Activated naive CD8-positive, alpha-beta T cell treated with anti-CD3 and anti-CD28 coated beads, Interleukin-2, amount 50 U/mL, for 16 hours (primary cell): ENCODE data around the gene LARP1B.
A peak's percentile ranks its signal among the peaks of the same experiment; 100 is the strongest.
"Not testable (repeated sequence)": the region's sequence is repeated elsewhere in the genome, so short reads cannot be mapped to it uniquely, and the experiment has no call there.

Experiments
- DNase-seq: peaks from one replicate; pipeline ENCODE4 v3.0.0-alpha.2; 2020; ENCODE audit warnings: low read depth, low spot score

LARP1B gene

DNA sequence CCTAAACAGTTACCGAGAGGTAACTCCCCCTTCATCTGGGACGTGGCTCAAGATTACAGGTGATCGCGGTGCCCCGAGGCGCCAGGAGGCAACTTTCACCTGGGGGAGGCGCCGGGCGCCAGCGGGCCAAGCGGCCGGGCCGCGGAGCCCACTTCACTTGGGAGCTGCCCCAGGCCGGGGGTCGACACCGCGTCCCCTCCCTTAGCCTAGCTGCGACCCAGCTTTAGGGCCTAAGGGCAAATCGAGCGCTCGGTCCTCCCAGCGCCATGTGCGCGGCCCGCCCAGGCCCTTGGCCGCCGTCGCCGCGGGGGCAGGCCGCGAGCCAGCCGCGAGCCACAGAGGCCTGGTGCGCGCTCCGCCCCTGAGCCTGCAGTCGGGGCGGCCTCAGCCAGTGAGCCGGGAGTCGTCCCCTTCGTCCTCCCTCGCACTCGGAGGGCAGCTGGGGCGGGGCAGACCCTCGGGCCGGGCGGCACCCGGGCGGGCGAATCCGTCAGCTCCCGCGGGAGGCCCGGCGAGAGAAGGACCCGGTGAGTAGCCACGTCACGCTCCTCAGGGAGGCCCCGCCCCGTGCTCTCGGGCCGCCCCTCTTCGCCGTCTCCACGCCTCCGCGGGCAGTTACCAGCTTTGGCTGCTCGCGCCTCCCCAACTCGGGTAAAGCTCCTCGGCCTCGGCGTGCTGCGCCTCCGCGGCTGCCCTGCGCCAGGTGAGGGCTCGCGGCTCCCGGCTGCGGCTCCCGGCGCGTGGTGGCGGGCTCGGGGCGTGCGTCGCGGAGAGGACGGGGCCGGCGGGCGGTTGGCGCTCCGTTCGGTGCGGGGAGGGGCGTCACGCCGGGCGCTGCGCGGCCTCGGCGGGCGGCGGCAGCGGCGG is at the start of gene LARP1B:
TSS of gene LARP1B (plus strand) at position 614 of the 867 bp plus-strand sequence. CDS start 13,640 bp downstream, outside the sequence.
- peak; percentile 90 for DNase-seq

DNA sequence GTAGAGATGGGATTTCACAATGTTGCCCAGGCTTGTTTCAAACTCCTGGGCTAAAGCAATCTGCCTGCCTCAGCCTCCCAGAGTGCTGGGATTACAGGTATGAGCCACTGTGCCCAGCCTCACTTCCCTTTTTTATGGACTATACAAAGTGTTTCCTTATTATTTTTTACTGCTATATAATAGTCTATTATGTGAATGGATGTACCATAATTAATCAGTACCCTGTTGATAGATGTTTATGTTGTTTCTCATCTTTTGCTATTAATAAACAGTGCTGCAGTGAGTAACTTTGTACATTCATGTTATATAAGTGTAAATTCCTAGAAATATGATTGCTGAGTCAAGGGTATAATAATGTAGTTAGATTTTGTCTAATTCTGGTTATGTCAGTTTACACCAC is 35.8 kb upstream of the LARP1B start:
- no peak for DNase-seq

DNA sequence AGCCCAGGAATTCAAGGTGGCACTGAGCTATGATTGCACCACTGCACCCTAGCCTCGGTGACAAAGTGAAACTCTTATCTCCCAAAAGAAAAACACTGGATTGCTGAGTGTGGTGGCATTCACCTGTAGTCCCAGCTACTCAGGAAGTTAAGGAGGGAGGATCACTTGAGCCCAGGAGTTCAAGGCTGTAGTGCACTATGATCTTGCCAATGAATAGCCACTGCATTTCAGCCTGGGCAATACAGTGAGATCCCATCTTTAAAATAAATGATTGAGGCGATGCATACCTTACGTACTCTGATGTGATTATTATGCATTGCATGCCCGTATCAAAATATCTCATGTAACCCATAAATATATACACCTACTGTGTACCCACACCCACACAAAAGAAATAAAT is 31.2 kb upstream of the LARP1B start:
- no peak for DNase-seq

DNA sequence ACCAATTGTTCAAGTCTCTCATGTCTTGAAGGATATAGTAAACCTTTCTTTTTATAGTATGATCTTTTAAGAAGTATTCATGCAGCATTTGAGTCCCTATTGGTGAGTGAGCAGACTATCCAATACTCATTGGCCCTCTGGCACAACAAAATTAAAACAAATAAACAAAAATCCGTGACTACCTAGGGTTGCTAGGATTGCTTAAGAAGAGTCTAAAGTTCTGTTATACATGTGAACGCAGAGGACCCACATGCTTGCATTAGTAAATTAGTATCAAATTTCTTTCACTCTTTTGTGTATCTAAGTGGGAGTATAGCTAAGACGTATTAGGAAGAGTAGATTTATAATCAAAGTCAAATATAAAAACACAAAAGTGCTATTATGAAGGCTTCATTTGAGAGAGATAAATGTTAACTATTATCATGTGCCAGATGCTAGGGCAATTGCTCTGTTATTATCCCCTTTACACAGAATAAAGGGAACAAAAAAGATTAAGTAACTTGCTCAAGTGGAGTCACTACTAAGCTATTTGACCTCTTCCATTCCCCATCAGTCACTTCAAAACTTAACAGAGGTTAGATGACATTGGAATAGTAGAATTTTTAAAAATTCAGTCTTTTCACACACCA is 29.2 kb upstream of the LARP1B start:
- no peak for DNase-seq

DNA sequence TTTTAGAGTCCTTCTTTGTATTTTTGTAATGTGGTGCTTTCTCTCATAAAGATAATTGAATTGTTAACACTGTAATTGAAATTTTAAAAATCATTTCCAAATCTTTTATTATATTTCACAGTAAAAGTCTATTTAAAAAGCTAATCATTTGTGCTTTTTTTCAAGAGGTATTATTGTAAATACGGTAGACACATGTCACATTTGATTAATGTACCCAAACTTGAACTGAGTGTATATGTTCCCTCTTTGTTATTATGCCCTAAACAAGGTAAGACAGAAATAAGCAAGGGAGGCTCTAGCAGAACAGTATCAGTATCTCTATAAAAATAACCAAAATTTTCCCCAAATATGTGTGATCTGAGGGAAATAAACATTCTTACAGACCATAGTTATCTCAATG is 21.5 kb upstream of the LARP1B start:
- no peak for DNase-seq

DNA sequence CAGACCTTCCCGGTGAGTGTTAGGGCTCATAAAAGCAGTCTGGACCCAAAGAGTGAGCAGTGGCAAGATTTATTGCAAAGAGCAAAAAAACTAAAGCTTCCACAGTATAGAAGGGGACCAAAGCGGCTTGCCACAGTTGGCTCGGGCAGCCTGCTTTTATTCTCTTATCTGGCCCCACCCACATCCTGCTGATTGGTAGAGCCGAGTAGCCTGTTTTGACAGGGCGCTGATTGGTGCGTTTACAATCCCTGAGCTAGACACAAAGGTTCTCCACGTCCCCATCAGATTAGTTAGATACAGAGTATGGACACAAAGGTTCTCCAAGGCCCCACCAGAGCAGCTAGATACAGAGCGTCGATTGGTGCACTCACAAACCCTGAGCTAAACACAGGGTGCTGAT is 14.1 kb upstream of the LARP1B start:
- not testable (repeated sequence) for DNase-seq

DNA sequence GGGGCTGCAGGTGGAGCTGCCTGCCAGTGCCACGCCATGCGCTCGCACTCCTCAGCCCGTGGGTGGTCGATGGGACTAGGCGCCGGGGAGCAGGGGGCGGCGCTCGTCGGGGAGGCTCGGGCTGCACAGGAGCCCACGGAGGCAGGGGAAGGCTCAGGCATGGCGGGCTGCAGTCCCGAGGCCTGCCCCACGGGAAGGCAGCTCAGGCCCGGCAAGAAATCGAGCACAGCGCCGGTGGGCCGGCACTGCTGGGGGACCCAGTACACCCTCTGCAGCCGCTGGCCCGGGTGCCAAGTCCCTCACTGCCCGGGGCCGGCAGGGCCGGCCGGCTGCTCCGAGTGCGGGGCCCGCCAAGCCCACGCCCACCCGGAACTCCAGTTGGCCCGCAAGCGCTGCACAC is 13.6 kb upstream of the LARP1B start:
- not testable (repeated sequence) for DNase-seq

DNA sequence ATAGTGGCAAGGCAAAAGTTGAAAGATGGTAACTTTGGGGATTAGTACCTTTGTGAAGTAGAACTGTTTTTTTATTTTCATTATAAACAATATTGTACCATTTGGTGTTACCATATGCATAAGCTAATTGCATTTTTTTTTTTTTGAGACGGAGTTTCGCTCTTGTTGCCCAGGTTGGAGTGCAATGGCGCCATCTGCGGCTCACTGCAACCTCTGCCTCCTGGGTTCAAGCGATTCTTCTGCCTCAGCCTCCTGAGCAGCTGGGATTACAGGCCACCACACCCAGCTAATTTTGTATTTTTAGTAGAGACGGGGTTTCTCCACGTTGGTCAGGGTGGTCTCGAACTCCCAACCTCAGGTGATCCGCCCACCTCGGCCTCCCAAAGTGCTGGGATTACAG is 9.9 kb upstream of the LARP1B start:
- DNase-seq, result not testable (repeated sequence)

DNA sequence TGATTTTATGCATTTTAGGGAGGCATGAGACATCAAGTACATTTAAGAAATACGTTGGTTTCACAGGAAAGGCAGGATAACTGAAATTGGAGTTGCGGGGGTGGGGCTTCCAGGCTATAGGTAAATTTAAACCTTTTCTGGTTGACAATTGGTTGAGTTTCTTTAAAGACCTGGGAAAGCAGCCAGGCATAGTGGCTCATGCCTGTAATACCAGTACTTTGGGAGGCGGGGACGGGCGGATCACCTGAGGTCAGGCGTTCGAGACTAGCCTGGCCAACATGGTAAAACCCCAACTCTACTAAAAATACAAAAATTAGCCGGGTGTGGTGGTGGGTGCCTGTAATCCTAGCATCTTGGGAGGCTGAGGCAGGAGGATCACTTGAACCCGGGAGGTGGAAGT is 6.2 kb upstream of the LARP1B start:
- DNase-seq, result not testable (repeated sequence)

DNA sequence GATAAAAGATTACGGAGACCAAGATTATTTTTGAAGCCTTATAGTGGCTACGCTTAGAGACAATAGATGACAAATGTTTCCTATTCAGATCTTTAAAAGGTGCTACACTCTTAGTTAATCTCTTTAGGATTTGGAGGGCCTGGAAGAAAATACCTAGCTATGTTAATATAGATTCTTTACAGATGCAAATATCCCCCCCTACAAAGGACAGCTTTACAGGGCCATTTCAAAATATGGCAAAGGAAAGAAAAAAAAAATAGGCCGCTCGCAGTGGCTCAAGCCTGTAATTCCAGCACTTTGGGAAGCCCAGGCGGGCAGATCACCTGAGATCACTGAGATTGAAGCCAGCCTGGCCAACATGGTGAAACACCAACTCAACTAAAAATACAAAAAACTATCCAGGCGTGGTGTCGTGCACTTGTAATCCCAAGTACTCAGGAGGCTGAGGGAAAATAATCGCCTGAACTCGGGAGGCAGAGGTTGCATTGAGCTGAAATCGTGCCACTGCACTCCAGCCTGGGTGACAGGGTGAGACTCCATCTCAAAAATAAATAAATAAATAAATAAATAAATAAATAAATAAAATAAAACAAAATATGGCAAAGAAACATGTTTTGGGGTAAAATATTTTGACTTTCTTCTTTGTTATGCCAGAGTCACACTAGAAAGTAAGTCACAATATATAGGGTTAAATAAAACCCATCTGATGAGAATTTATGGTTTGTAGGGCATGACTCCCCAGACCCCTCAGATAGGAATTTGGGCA is 5.5 kb upstream of the LARP1B start:
- DNase-seq, result not testable (repeated sequence)

DNA sequence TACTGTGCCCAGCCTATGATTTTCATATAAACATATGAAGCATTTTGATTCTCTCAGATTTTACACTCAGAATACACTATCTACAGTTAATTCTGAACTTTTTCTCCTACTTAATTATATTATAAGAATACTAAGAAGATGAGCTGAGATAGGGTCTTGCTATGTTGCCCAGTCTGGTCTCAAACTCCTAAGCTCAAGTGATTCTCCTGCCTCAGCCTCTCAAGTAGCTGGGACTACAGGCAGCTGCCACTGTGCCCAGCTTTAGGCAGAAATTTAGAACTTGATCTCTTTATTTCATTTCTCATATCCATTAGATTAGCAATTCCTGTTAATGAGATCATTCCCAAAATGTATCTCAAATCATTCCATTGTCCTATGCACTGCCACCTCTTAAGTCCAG is 4.7 kb upstream of the LARP1B start:
- DNase-seq, result no peak

DNA sequence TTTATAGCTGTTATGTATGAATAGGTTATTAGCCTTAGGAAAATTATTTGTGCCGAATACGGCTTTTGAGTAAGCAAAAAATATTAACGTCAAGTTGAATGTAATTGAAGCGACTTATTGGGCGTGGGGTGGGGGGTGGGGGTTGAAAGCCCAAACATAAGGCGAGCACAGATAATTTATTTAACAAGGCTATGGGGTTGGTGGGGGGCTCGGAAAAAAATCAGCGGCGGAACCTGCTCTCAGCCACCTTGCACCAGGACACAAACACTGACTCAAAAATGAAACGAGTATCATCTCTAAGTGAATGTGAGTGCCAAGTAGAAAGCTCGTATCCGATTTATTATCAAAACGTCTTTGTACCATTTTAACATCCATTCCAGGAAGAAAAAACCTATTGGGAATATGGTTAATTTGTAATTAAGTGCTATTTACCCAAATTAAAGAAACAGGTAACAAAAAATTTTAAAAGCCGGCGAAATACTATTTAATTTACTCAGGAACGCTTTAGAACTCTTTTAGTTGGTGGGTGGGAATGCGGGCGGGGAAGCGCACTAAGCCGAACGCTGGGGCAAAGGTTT is 902 bp upstream of the LARP1B start:
- DNase-seq, result no peak

DNA sequence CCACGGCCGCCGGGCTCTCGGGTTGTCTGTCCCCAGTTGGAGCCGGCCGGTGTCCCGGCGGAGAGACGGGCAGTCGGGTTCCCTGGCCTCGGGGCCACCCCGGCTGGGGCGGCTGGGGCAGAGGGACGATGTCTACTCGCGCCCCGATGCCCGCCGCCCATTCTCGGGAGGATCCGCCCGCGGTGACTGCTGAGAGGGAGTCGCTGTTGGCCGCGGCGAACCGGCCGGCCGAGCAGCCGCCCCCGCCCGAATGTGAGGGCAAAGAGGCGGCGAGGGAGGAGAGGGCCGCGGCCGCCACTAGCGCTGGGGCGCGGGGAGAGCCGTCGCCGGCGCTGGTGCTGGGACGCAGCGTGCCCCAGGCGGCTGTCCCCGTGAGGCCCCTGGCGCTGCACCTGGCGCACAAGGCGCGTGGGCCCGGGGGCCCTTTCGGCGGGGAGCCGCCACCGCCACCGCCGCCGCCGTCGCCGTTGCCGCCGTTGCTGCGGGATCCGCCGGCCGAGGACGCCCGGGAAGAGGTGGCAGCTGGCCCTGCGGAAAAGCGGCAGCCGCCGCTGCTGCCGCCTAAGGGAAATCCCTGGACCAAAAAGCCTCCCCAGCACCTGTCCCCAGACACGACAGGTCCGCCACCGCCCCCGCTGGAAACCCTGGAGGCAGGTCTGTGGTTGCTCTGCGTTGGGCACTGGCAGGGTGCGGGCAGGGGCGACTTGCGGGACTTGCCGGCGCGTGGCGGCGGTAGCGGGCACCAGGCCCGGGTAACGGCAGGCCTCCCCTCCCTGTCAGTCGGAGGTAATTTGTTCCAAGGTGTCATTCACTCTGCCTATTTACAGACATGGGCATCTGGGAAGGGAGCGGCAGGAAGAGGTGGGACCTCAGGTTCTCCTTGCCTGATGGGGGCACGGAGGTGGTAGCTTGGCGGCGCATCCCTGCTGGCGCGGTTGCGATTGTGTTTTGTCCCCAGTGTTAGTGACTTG is 739 bp downstream of the LARP1B start:
- DNase-seq, result peak; percentile 35

DNA sequence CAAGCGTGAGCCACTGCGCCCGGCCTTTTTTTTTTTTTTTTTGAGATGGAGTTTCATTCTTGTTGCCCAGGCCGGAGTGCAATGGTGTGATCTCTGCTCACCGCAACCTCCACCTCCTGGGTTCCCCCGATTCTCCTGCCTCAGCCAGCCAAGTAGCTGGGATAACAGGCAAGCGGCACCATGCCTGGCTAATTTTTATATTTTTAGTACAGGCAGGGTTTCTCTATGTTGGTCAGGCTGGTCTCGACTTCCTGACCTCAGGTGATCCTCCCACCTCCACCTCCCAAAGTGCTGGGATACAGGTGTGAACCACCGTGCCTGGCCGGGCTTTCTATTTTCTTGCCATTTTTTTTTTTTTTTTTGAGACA is 5.3 kb downstream of the LARP1B start:
- not testable (repeated sequence) for DNase-seq

DNA sequence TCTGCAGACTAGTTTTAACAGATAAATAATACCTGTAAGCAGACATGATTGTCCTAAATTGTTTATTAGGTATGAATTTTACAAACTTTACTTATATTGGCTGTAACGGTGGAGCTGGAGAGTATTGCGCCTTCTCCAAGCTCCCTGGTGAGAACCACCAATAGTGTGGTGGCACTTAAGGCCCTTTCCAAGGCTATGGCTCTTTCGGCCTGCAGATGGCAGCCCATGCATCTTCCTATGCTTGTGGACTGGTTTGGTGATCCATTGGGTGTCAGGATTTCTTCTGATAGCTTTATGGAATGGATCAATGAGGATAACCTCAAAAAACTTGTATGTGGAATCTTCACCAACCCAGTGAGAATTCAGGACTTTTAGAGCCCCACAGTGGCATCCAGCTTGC is 7.8 kb downstream of the LARP1B start:
- DNase-seq, result no peak

DNA sequence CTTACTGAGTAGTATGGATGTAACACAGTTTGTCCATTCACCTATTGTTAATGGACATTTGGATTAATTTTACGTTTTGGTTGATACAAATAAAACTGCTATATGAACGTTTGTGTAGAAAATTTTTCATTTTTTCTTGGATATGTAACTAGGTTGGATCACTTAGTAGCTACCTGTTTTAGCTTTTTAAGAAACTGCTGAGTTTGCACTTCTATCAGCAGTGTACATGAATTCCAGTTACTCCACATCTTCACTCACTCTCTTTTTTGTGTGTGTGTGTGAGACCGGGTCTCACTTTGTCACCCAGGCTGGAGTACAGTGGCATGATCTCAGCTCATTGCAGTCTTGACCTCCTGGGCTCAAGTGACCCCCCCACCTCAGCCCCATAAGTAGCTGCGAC is 15.4 kb downstream of the LARP1B start:
- DNase-seq, result no peak

DNA sequence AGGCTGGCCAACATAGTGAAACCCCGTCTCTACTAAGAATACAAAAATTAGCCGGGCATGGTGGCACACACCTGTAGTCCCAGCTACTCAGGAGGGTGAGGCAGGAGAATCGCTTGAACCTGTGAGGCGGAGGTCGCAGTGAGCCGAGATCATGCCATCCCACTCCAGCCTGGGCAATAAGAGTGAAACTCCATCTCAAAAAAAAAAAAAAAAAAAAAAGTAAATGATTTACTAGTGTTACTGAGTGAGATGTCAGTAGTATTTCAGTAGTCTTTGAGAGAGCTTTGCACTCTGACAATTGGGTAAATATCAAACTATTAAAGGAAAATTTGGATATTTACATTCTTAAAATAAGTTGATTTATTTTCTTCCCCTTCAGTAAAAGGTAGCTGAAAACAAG is 34.2 kb downstream of the LARP1B start:
- not testable (repeated sequence) for DNase-seq

DNA sequence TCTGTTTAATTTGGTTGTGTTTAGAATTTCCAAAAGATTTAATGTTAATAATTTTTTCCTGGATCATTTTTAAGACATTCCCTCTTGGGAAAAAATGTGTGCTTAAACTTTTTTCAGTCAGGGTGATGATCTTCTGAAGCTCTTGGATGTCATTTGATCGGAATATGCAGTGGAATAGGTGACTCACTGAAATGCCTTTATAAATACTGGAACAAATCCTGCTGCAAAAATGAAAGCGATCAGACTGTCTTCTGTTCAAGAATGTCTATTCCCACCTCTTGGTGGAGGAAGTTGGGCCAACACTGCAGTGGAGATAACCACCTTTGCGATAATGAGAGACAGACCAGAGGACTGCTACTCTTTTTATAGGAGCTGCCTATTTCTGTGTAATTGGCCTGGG is 46.7 kb downstream of the LARP1B start:
- DNase-seq, result no peak

DNA sequence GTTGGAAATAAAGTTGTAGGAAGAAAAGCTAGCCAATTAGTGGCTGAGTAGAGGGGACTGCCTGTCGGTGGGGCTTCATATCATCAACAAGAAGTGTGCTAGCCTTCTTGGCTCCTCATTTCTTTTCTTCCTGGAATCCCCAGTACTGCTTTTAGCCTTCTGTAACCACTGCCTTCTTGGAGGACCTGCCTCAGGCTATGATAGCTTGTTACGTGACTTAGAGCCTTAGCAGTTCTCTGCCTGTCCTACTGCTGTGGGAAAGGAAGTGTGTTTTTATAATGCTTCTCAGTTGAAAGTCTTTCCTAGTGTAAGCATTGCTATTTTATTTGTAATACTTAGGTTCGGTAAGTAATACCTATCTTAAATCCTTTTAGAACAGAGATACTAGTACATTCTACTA is 61.9 kb downstream of the LARP1B start:
- DNase-seq, result no peak

DNA sequence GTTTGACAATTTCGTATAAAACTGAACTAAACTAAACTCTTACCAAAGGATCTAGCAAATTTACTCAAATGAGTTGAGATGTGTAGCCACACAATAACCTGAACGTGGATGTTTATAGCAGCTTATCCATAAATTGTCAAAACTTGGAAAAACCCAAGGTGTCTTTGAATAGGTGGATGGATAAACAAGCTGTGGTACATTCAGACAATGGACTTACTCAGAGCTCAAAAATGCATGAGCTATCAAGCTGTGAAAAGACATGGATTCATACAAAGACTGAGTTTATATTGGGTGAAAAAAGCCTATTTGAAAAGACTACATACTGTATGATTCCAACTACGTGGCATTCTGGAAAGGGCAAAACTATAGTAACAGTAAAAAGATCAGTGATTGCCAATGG is 69.5 kb downstream of the LARP1B start:
- no peak for DNase-seq

DNA sequence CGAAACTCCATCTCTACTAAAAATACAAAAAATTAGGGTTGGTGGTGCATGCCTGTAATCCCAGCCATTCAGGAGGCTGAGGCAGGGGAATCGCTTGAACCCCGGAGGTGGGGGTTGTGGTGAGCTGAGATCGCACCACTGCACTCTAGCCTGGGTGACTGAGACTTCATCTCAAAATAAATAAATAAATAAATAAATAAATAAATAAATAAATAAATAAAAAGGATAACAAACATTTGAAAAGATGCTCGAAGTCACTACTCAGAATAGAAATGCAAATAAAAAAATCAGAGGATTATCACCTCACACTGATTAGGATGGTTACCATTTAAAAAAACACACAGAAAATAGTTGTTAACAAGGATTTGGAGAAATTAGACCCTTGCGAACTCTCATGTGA is 73.8 kb downstream of the LARP1B start:
- no peak for DNase-seq
